Suprapubic skin (tissue), 3 donors: Measurements from ENCODE around the gene C1orf198.

ENCODE experiments used
- CTCF ChIP-seq, 2 donors: fragments of 200-600 bp in 1 of 2; fragments of 450-650 bp in 1 of 2; sonication (generic) in 1 of 2; IDR thresholded peaks; one replicate each; pipeline ENCODE4 v1.5.1; 2016 to 2019; ENCODE audit warnings: antibody characterized with exemption in 2 of 2, mild to moderate bottlenecking in 1 of 2, moderate library complexity in 1 of 2
- EP300 ChIP-seq: sonication (generic); formaldehyde crosslinking; IDR thresholded peaks from one replicate; pipeline ENCODE4 v1.6.1; 2017; ENCODE audit warnings: antibody characterized with exemption
- POLR2A ChIP-seq, 2 donors: fragments of 450-650 bp; IDR thresholded peaks; one replicate each; pipeline ENCODE4 v1.6.1; 2017; ENCODE audit warnings: antibody characterized with exemption in 2 of 2, mild to moderate bottlenecking in 2 of 2, moderate library complexity in 2 of 2

GRCh38 chr1:230857077-230857476, 11.2 kb downstream of the C1orf198 start:
- TF ChIP-seq CTCF (IDR thresholded peaks at IDR 0.05) (no peak), POLR2A (IDR thresholded peaks at IDR 0.05) (no peak), EP300 (no peak)
